ENCODE measurements around the gene TRIM46. TPM values are rescaled to one million over a fixed set of nuclear protein-coding genes. Genes with fewer than 3 reads are reported as not detected.

Gene TRIM46
- total and polyA plus RNA-seq, 2 of the 13 experiments (the other 11 are each of a cell fraction or from before 2014, with no cell fraction given) = 0.04 to 0.09 TPM

GRCh38 chr1:155226910-155227260, 53.2 kb downstream of the TRIM46 start:
- WGBS (ENCODE audit: low lambda C conversion rate) = under 1% methylated on average over 19 of the region's 19 CpGs
- Histone ChIP-seq H2AFZ (ENCODE audit: low read length) (peak overlapping the region; percentile 4), H3K27me3 (ENCODE audit: control insufficient read depth in 1 of 2, insufficient read depth in 2 of 2, low read length in 2 of 2) (no peaks in the 10 kb centered on the region), H3K36me3 (replicated peaks in 1 of 2; ENCODE audit: control insufficient read depth in 1 of 2, insufficient read depth in 2 of 2, low read length in 2 of 2) (no peaks in the 10 kb centered on the region), H3K27ac (ENCODE audit: extremely low read length, insufficient read depth, low read length) (peak overlapping the region; percentile 66), H3K79me2 (ENCODE audit: insufficient read depth, low read length) (no peaks in the 10 kb centered on the region), H3K4me1 (ENCODE audit: insufficient read depth, low read length) (peaks cover 32% of the 10 kb centered on the region), H3K4me2 (ENCODE audit: low read depth, low read length) (peak overlapping the region; percentile 83), H4K20me1 (ENCODE audit: insufficient read depth, low read length) (no peaks in the 10 kb centered on the region), H3K9ac (ENCODE audit: insufficient read depth, low read depth, low read length) (peak overlapping the region; percentile 72), H3K4me3 (replicated peaks in 1 of 3; ENCODE audit: insufficient read depth in 1 of 3, low read depth in 2 of 3, low read length in 3 of 3) (peak overlapping the region; percentile 67 to 69 (median 69)), H3K9me3 (ENCODE audit: low read length) (no peaks in the 10 kb centered on the region)
- in situ Hi-C loops (cut with HindIII; ENCODE audit: extremely low pct_ligation_motif_present, low pct_unique_long_range_greater_than_20kb) = no loop called here
- ChIA-PET POLR2A (interaction anchor here (0.6 to 1.8 kb wide), 6 partner anchors 17 to 223 kb away, joined by 3 to 10 read pairs (median 4); partner anchors contain the start of genes CLK2 and KRTCAP2), CTCF (ENCODE audit: low intra/inter-chr PET ratio, low total read pairs) (interaction anchor here (1.9 to 2.0 kb wide), 2 partner anchors 20 to 50 kb away, joined by 6 to 12 read pairs; no protein-coding TSS in a partner anchor)
- FAIRE-seq (no peak), DNase-seq (ENCODE audit: low spot score) (peak; percentile 38), ATAC-seq (peak; percentile 79)
- intact Hi-C loops (cut with micrococcal nuclease; ENCODE audit: unreplicated experiment) = loop anchor here (1.0 kb wide), 2 partner anchors 20 to 51 kb away; partner anchors contain the start of gene THBS3
- TSS peak; percentile 93 for BruUV-seq (replicated peaks)
- TF ChIP-seq ZNF570 (CRISPR knock-in tag; IDR thresholded peaks at IDR 0.05; ENCODE audit: borderline replicate concordance) = no peak
- no peak for TF ChIP-seq CHD4 (IDR thresholded peaks at IDR 0.05; ENCODE audit: borderline replicate concordance, low read length)
- TF ChIP-seq FOXA1 (IDR thresholded peaks at IDR 0.05) = no peak
- TF ChIP-seq FOXA1 (CRISPR knock-in tag; IDR thresholded peaks at IDR 0.05) = no peak
- no peak for TF ChIP-seq CBX2 (IDR thresholded peaks at IDR 0.05; ENCODE audit: low read depth, low read length)
- no peak for TF ChIP-seq CBX2 (CRISPR knock-in tag; IDR thresholded peaks at IDR 0.05; ENCODE audit: low read depth)
- TF ChIP-seq NCOR1 (IDR thresholded peaks at IDR 0.05; ENCODE audit: borderline replicate concordance, low read length) = no peak
- no peak for TF ChIP-seq CBX5 (CRISPR knock-in tag; IDR thresholded peaks at IDR 0.05; ENCODE audit: borderline replicate concordance)
- TF ChIP-seq ZFP90 (CRISPR knock-in tag; IDR thresholded peaks at IDR 0.05; ENCODE audit: borderline replicate concordance) = no peak
- TF ChIP-seq GATA4 (IDR thresholded peaks at IDR 0.05; ENCODE audit: borderline replicate concordance, low read depth) = no peak
- TF ChIP-seq NR2C2 (CRISPR knock-in tag; IDR thresholded peaks at IDR 0.05; ENCODE audit: borderline replicate concordance) = no peak
- TF ChIP-seq ZKSCAN1 (IDR thresholded peaks at IDR 0.05; ENCODE audit: low read length) = no peak
- no peak for TF ChIP-seq ZNF83 (CRISPR knock-in tag; IDR thresholded peaks at IDR 0.05; ENCODE audit: borderline replicate concordance)
- TF ChIP-seq DZIP1 (CRISPR knock-in tag; IDR thresholded peaks at IDR 0.05) = no peak
- TF ChIP-seq PAF1 (CRISPR knock-in tag; IDR thresholded peaks at IDR 0.05) = no peak
- TF ChIP-seq NCOA2 (CRISPR knock-in tag; IDR thresholded peaks at IDR 0.05) = no peak
- TF ChIP-seq SNAI1 (CRISPR knock-in tag; IDR thresholded peaks at IDR 0.05; ENCODE audit: borderline replicate concordance) = no peak
- TF ChIP-seq ZNF484 (CRISPR knock-in tag; IDR thresholded peaks at IDR 0.05; ENCODE audit: borderline replicate concordance, low read depth) = no peak
- TF ChIP-seq NPAS2 (CRISPR knock-in tag; IDR thresholded peaks at IDR 0.05; ENCODE audit: borderline replicate concordance) = no peak
- TF ChIP-seq ZZZ3 (CRISPR knock-in tag; IDR thresholded peaks at IDR 0.05; ENCODE audit: borderline replicate concordance) = 0 out of 2 replicates have a peak, but pooled peaks have one; percentile 22
- TF ChIP-seq MYC (CRISPR knock-in tag; IDR thresholded peaks at IDR 0.05; ENCODE audit: borderline replicate concordance) = no peak; the same call in 1 of the 2 replicates
